Activated T-cell treated with anti-CD3 and anti-CD28 coated beads for 4 hours (primary cell): Measurements from ENCODE around the gene YKT6.
"Not testable (repeated sequence)": the region's sequence is repeated elsewhere in the genome, so short reads cannot be mapped to it uniquely, and the experiment has no call there.

Experiments
- DNase-seq: peaks from one replicate; pipeline ENCODE4 v3.0.0-alpha.2; 2020

YKT6 gene

GRCh38 chr7:44172803-44173424 lies 27.9 kb upstream of the YKT6 start:
- DNase-seq = no peak

DNA sequence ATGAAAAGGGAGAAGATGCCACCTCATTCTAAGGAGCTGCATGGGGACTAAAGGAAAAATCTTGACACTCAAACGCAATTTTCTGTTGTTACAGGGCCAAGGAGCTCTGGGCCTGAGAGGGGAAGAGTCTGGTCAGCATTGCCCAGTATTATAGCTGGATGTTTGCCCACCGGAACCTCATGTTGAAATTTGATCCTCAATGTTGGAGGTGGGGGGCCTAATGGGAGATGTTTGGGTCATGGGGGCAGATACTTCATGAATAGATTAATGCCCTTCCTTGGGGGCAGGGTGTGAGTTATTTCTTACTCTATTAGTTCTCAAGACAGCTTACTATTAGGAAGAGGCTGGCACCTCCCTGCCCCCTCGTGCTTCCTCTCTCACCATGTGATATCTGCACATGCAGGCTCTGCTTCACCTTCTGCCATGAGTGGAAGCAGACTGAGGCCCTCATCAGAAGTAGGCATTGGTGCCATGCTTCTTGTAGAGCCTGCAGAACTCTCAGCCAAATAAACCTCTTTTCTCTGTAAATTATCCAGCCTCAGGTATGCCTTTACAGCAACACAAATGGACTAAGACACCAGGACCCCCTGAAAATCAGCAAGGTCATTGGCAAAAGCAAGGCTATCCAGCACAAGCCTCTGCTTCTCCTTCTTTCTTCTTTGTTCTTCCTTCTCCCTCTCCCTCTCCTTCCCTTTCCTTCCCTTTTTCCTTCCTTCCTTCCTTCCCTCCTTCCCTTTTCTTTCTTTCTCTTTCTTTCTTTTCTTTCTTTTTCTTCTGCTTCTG lies 26.7 kb upstream of the YKT6 start:
- no peak for DNase-seq

DNA sequence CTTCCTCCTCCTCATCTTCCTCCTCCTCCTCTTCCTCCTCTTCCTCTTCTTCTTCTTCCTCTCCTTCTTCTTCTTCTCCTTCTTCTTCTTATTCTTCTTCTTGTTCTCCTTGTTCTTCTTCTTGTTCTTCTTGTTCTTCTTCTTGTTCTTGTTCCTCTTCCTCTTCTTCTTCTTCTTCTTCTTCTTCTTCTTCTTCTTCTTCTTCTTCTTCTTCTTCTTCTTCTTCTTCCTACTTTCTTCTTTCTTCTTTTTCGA lies 26.2 kb upstream of the YKT6 start:
- not testable (repeated sequence) for DNase-seq

GRCh38 chr7:44175730-44176129 lies 25.0 kb upstream of the YKT6 start:
- DNase-seq = no peak

- no peak for DNase-seq
Observed at GRCh38 chr7:44176486-44176885, 24.3 kb upstream of the YKT6 start.

- DNase-seq = no peak
Observed at GRCh38 chr7:44177570-44178131, 23.1 kb upstream of the YKT6 start.

DNA sequence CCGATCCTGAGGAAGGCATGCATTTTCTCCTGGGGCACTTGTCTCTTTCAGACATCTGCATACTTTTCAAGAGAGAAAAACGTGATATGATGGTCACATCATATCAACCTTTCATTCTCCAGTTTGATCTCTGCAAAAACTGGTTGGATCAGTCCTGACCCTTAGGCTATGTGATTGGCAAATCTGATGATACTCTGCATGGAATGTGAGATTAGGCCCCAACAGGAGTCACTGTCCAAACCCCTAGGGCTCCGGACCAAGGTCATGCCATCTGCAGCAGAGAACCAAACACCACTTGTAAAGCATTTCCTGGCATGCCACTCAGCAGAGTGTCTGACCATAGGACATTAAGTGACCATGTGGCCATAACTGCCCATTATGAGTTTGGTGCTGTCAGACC lies 20.1 kb upstream of the YKT6 start:
- DNase-seq = no peak

- no peak for DNase-seq
Observed at GRCh38 chr7:44182827-44183226, 18.0 kb upstream of the YKT6 start.

GRCh38 chr7:44183386-44183785 lies 17.4 kb upstream of the YKT6 start:
- no peak for DNase-seq

GRCh38 chr7:44184206-44184872 lies 16.4 kb upstream of the YKT6 start:
- DNase-seq = no peak

DNA sequence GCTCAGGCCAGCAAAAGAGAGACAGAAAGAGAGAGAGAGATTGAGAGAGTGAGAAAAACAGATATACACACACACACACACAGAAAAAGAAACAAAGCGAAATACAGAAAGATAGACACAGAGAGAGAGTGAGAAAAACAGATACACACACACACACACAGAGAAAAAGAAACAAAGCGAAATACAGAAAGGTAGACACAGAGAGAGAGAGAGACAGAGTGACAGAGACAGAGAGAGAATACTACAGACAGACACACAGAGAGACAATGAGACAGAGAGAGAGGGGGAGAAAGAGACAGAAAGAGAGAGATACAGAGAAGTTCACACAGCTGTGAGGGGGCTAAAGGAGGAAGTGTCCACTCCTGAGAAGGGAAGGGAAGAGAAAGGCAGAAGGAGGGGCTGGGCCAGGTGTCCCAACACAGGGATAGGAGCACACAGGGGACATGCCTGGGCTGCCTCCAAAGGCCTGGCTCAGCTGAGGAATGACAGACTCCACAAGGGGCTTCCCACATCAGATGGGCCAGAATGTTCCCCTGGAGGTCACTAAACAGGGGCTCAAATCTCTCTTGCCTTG lies 15.8 kb upstream of the YKT6 start:
- DNase-seq = no peak

GRCh38 chr7:44185729-44186128 lies 15.0 kb upstream of the YKT6 start:
- DNase-seq = no peak

GRCh38 chr7:44186736-44187135 lies 14.0 kb upstream of the YKT6 start:
- no peak for DNase-seq

GRCh38 chr7:44187636-44188416 lies 13.0 kb upstream of the YKT6 start:
- no peak for DNase-seq

DNA sequence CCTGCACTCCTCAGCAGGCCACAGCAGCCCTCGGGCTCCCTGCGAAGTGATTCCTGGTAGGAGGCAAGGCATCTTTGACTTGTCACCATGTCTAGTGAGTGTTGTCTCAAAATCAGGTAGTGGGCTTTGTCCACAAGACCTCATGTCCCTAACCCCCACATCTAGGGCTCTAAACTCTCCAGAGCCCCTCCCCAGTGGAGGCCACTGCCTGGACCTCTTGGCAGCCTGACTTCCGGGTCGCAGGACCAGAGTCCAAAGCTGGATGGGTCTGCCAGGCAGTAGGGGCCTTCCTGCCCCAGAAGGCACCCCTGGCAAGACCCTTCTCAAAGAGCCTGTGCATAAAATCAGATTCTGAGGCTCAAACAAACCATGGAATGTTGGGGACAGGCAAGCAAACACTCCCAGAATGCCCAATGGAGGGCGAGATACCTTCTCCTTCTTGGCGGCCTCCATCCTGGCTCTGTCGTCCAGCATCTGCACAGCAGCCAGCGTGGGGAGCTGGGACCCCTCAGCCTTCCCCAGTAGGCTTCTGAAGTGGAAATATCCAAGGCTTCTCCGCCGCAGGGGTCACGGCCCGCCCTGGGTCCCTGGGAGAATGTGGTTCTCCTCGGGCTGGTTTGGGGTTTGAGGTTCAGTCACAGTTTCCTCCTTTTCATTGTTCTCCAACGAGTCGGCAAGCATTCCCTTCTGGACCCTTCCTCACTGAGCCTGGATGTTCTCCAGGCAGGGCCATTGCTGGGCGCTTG lies 12.1 kb upstream of the YKT6 start:
- no peak for DNase-seq

DNA sequence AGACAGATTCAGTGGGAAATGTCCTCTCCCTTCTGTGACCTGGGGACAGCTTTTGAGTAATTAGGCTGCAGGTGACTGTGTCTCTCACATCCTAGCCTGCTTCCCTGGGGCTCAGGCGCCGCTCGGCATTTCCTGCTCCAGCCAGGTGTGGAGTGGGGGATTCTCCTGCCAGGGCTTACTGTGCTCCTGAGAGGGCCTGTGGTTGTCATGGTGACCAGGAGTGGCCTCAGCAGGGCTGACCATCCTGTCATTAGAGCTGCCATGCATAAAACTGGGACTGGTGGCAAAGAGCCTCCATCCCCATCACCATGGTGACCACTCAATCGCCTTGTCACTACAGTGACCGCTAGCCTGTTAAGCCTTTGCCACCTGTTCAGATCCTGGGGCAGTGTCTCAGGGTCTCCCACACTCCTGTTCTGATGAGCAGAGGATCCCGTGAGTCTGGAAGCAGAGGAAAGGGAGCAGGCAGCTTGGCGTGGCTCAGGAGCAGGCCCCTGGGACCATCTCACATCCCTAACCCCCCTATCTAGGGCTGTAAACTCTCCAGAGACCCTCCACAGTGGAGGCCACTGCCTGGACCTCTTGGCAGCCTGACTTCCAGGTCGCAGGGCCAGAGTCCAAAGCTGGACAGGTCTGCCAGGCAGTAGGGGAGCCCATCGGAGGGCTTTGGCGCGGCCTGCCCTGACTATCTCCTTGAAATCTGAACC lies 11.3 kb upstream of the YKT6 start, which contains the start of gene GCK:
TSS of gene GCK (minus strand) at position 154 of the 707 bp plus-strand sequence. CDS start 486 bp downstream, outside the sequence.
- no peak for DNase-seq

- no peak for DNase-seq
Observed at GRCh38 chr7:44189993-44190872, 10.5 kb upstream of the YKT6 start.

DNA sequence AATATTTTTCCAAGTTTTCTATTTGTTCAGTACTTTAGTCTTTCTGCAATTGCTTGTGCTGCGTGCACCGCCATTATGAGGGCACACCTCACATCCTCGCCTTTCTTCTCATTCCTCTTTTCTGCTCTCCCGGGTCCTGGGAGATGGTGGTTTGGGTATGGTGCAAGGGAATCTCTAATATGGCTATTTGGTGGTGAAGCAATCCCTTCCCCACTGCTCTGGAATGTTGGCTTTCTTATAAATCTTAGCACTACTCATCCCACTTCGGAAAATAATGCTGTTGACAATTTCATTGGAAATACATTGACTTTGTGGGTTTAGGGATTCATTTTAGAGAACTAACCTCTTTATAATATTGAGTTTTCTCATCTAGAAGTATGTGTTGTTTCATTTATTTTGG lies 9.6 kb upstream of the YKT6 start:
- no peak for DNase-seq

GRCh38 chr7:44193011-44193802 lies 7.6 kb upstream of the YKT6 start:
- no peak for DNase-seq
